Calu3 (cell line): Measurements from ENCODE around the gene TRIM36. TPM values are rescaled to one million over a fixed set of nuclear protein-coding genes. Genes with fewer than 3 reads are reported as not detected.
A peak's percentile ranks its signal among the peaks of the same experiment; 100 is the strongest.

ENCODE experiments used
- BruUV-seq: library from RNA; stranded (reverse); fragments of 400-500 nt; replicated peaks from 2 replicates; lab custom pipeline; 2021; lab: Mats Ljungman, UMichigan
- CTCF ChIA-PET: fragments of 300-600 bp; sonication (Branson Sonifier 250); formaldehyde crosslinking; loops from one replicate; lab custom pipeline; 2022; ENCODE audit warnings: antibody characterized with exemption; lab: Charles Lee
- DNase-seq: peaks from one replicate; pipeline ENCODE4 v3.0.0; 2022
- H3K27ac Mint-ChIP-seq: one replicate; pipeline ENCODE4 v1.8.0; 2022; ENCODE audit warnings: mixed read lengths; ENCODE audit not compliant: unreplicated experiment
- H3K27me3 Mint-ChIP-seq: one replicate; pipeline ENCODE4 v1.8.0; 2022; ENCODE audit warnings: mixed read lengths; ENCODE audit not compliant: unreplicated experiment
- H3K36me3 Mint-ChIP-seq: one replicate; pipeline ENCODE4 v1.8.0; 2022; ENCODE audit warnings: mild to moderate bottlenecking, moderate library complexity, mixed read lengths; ENCODE audit not compliant: insufficient read depth, unreplicated experiment
- H3K4me1 Mint-ChIP-seq: one replicate; pipeline ENCODE4 v1.8.0; 2022; ENCODE audit warnings: mild to moderate bottlenecking, low read depth, mixed read lengths; ENCODE audit not compliant: unreplicated experiment
- H3K4me3 Mint-ChIP-seq: one replicate; pipeline ENCODE4 v1.8.0; 2022; ENCODE audit warnings: mild to moderate bottlenecking, low read depth, moderate library complexity, mixed read lengths; ENCODE audit not compliant: unreplicated experiment
- H3K9me3 Mint-ChIP-seq: one replicate; pipeline ENCODE4 v1.8.0; 2022; ENCODE audit warnings: low read depth, mixed read lengths; ENCODE audit not compliant: unreplicated experiment
- intact Hi-C: fragments of 100-400 bp; cut with micrococcal nuclease; formaldehyde crosslinking; loops from one replicate; pipeline ENCODE4 v1.10.0; 2022; ENCODE audit not compliant: unreplicated experiment
- total RNA-seq: library from RNA; stranded (reverse); gene quantifications from 2 replicates; pipeline ENCODE4 v1.2.3, GENCODE V29; 2022
- TF ChIP-seq, protein P1 (sequence below): fragments of 200-600 bp; IDR thresholded peaks from one replicate; pipeline ENCODE4 v1.8.0; 2022; ENCODE audit warnings: antibody characterized with exemption; ENCODE audit not compliant: unreplicated experiment

Gene TRIM36
- total RNA-seq, 1 experiment from 2014 or later = 4.4 TPM

DNA sequence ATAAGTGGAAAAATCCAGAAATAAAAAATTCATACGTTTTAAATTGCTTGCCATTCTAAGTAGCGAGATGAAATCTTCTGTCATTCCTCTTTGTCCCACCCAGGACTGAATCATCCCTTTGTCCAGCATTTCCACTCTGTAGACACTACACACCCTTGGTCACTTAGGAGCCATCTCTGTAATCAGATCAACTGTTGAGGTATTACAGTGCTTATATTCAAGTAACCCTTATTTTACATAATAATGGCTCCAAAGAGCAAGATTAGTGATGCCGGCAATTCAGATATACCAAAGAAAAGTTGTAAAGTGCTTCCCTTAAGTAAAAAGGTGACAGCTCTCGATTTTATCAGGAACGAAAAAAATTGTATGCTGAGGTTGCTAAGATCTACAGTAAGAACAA lies 60.4 kb downstream of the TRIM36 start:
- H3K36me3 Mint-ChIP-seq = no peaks in the 10 kb centered on the region
- no peaks in the 10 kb centered on the region for H3K27me3 Mint-ChIP-seq

DNA sequence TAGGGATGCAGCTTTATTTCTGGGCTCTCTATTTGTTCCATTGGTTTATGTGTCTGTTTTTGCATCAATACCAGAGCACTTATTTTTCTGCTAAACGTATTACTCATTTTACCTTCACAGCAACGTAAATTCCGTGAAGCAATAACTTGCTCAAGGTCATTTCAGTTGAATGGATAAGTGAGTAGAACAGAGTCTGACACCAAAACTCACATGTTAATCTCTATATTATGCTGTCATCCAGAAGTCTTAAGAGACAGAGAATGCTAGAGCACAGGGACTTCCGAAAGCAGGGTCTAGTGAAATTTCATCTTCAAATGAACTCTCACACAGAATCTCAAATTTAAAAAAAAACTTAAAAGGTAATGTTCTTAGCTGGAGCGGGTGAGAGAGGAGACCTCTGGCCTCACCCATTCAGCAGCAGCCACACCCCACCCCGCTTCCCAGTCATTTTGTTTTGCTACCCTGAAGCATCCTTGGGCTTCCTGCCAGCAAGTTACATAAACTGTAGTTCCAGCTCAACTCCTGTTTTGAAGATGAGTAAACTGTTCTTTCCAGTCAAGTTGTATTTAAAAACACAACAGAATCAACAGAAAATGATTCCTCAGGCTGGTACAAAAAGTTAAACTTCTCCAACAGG lies 69.3 kb downstream of the TRIM36 start:
- CTCF ChIA-PET = interaction anchor here (0.6 kb wide), 1 partner anchor 142 kb away, joined by 4 read pairs; no protein-coding TSS in a partner anchor
- no peak overlapping the region for H3K4me3 Mint-ChIP-seq
- H3K36me3 Mint-ChIP-seq = no peaks in the 10 kb centered on the region
- H3K9me3 Mint-ChIP-seq = no peaks in the 10 kb centered on the region
- H3K27ac Mint-ChIP-seq = no peak overlapping the region
- H3K27me3 Mint-ChIP-seq = no peaks in the 10 kb centered on the region
- no peak for DNase-seq
- no peaks in the 10 kb centered on the region for H3K4me1 Mint-ChIP-seq
- TF ChIP-seq, protein P1, sequence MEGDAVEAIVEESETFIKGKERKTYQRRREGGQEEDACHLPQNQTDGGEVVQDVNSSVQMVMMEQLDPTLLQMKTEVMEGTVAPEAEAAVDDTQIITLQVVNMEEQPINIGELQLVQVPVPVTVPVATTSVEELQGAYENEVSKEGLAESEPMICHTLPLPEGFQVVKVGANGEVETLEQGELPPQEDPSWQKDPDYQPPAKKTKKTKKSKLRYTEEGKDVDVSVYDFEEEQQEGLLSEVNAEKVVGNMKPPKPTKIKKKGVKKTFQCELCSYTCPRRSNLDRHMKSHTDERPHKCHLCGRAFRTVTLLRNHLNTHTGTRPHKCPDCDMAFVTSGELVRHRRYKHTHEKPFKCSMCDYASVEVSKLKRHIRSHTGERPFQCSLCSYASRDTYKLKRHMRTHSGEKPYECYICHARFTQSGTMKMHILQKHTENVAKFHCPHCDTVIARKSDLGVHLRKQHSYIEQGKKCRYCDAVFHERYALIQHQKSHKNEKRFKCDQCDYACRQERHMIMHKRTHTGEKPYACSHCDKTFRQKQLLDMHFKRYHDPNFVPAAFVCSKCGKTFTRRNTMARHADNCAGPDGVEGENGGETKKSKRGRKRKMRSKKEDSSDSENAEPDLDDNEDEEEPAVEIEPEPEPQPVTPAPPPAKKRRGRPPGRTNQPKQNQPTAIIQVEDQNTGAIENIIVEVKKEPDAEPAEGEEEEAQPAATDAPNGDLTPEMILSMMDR = no peak
- BruUV-seq = no TSS peak
- intact Hi-C loops = no loop called here

More for the DNA sequence above, 60.4 kb downstream of the TRIM36 start:
- no peak for DNase-seq
- Mint-ChIP-seq H3K27ac (no peak overlapping the region), H3K4me1 (no peaks in the 10 kb centered on the region), H3K4me3 (no peak overlapping the region), H3K9me3 (no peaks in the 10 kb centered on the region)
- CTCF ChIA-PET = no interaction called here
- intact Hi-C loops = no loop called here
- TF ChIP-seq, protein P1 = no peak
- BruUV-seq = no TSS peak

DNA sequence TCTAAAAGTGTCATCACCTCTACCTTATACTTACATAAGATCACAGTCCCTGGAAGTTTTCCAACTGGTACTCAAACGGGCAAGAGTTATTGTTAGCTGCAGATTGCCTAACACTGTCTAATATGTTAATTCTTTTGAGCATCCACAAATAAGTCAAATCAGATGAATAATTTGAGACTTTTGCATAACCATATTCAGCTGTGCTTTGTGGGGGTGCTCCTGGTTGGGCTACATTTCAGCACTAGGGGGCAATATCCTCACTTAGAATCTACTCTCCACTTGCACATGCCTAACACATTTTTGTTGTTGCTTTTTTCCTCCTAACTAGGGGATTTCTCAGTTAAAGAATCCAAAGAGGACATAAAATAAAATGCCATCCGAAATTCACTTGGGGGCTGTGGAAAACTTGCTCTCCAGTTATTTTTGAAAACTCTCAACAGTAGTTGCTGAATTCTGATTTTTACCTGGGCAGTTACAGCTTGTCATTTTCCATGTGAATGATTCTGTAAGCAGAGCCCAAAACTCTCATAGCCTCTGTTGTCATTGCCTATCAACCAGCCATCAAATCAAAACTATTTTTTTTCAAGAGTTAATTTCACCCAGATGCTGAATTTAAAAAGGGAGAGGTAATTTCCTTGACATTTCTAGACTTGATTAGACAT lies 71.5 kb downstream of the TRIM36 start:
- Mint-ChIP-seq H3K27me3 (peaks cover 3% of the 10 kb centered on the region), H3K27ac (no peak overlapping the region), H3K4me1 (no peaks in the 10 kb centered on the region), H3K36me3 (no peaks in the 10 kb centered on the region), H3K9me3 (no peaks in the 10 kb centered on the region), H3K4me3 (no peak overlapping the region)
- peak; percentile 61 for DNase-seq
- BruUV-seq = no TSS peak
- intact Hi-C loops = loop anchor here (1.0 to 5.0 kb wide), 4 partner anchors 73 to 488 kb away; no protein-coding TSS in a partner anchor
- CTCF ChIA-PET = interaction anchor here (0.8 to 1.7 kb wide), 8 partner anchors 9 to 198 kb away, joined by 3 to 7 read pairs (median 4); partner anchors contain the start of genes CCDC112 and PGGT1B
- TF ChIP-seq, protein P1 = peak; percentile 62

DNA sequence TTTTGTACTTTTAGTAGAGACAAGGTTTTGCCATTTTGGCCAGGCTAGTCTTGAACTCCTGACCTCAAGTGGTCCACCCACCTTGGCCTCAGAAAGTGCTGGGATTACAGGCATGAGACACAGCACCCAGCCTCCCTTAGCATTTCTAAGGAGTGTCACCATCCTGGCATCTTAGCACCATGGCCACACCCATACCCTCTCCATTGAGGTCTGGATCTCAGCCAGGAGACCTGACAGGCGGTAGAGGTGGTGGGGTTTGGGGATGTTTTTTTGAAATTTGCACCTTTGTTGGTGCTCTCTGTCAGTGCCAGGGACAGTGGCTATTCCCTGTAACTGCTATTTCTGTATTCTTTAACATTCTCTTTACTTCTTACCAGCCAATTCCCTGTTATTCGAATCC lies 72.5 kb downstream of the TRIM36 start:
- CTCF ChIA-PET = interaction anchor here (0.6 to 1.3 kb wide), 5 partner anchors 117 to 412 kb away, joined by 3 to 7 read pairs (median 5); partner anchors contain the start of gene CCDC112
- BruUV-seq = no TSS peak
- peaks cover 12% of the 10 kb centered on the region for H3K27me3 Mint-ChIP-seq
- H3K4me3 Mint-ChIP-seq = no peak overlapping the region
- H3K36me3 Mint-ChIP-seq = no peaks in the 10 kb centered on the region
- peak; percentile 15 for DNase-seq
- H3K9me3 Mint-ChIP-seq = no peaks in the 10 kb centered on the region
- H3K27ac Mint-ChIP-seq = no peak overlapping the region
- intact Hi-C loops = loop anchor here (5.0 kb wide), 1 partner anchor 85 kb away; no protein-coding TSS in a partner anchor
- H3K4me1 Mint-ChIP-seq = no peaks in the 10 kb centered on the region
- TF ChIP-seq, protein P1 = no peak
